ENCODE data around the gene SLC6A9. TPM values are rescaled to one million over a fixed set of nuclear protein-coding genes. Genes with fewer than 3 reads are reported as not detected.

The SLC6A9 gene
- total RNA-seq, 3 donors from 2014 or later: 21.1 to 52.5 (median 38.1) TPM

- H3K9me3 ChIP-seq: no peaks in the 10 kb centered on the region
- intact Hi-C loops (cut with DNase I, micrococcal nuclease): no loop called here
These were observed 31.8 kb downstream of the SLC6A9 start for GRCh38 chr1:43999455-43999854.

GRCh38 chr1:43998000-43998378 is 33.3 kb downstream of the SLC6A9 start:
- intact Hi-C loops (cut with DNase I, micrococcal nuclease): no loop called here

More at GRCh38 chr1:43999455-43999854, 31.8 kb downstream of the SLC6A9 start:
- Histone ChIP-seq H3K36me3 (ENCODE audit: low read depth) (no peaks in the 10 kb centered on the region), H3K4me3 (no peak overlapping the region), H3K4me1 (ENCODE audit: low read depth) (peaks cover 9% of the 10 kb centered on the region)
- DNase-seq (no peak), ATAC-seq (no peak)
- no peak for TF ChIP-seq CTCF (IDR thresholded peaks at IDR 0.05)

GRCh38 chr1:43997295-43997999 is 33.8 kb downstream of the SLC6A9 start:
- peaks cover 9% of the 10 kb centered on the region for H3K4me1 ChIP-seq (ENCODE audit: low read depth)
- intact Hi-C loops (cut with DNase I, micrococcal nuclease): no loop called here
- ATAC-seq (peak; percentile 80), DNase-seq (peak; percentile 53 to 80 (median 69))
- no peaks in the 10 kb centered on the region for H3K9me3 ChIP-seq
- no peaks in the 10 kb centered on the region for H3K36me3 ChIP-seq (ENCODE audit: low read depth)
- no peak overlapping the region for H3K4me3 ChIP-seq
- no peak for TF ChIP-seq CTCF (IDR thresholded peaks at IDR 0.05)

More at GRCh38 chr1:43998000-43998378, 33.3 kb downstream of the SLC6A9 start:
- H3K4me1 ChIP-seq (ENCODE audit: low read depth): peaks cover 9% of the 10 kb centered on the region
- H3K36me3 ChIP-seq (ENCODE audit: low read depth): no peaks in the 10 kb centered on the region
- no peak for TF ChIP-seq CTCF (IDR thresholded peaks at IDR 0.05)
- DNase-seq (no peak), ATAC-seq (no peak)
- no peak overlapping the region for H3K4me3 ChIP-seq
- no peaks in the 10 kb centered on the region for H3K9me3 ChIP-seq

GRCh38 chr1:43996733-43997115 is 34.5 kb downstream of the SLC6A9 start:
- intact Hi-C loops (cut with DNase I, micrococcal nuclease): no loop called here
- no peak for TF ChIP-seq CTCF (IDR thresholded peaks at IDR 0.05)
- no peak for ATAC-seq

GRCh38 chr1:43995984-43996732 is 35.1 kb downstream of the SLC6A9 start:
- DNase-seq: peak in 1 of 3 donors; percentile 53
- Histone ChIP-seq H3K9me3 (no peaks in the 10 kb centered on the region), H3K36me3 (ENCODE audit: low read depth) (no peaks in the 10 kb centered on the region), H3K4me3 (no peak overlapping the region), H3K4me1 (ENCODE audit: low read depth) (peaks cover 14% of the 10 kb centered on the region)
- TF ChIP-seq CTCF (IDR thresholded peaks at IDR 0.05): no peak
- intact Hi-C loops (cut with DNase I, micrococcal nuclease): no loop called here
- ATAC-seq: no peak

More at GRCh38 chr1:43996733-43997115, 34.5 kb downstream of the SLC6A9 start:
- no peaks in the 10 kb centered on the region for H3K36me3 ChIP-seq (ENCODE audit: low read depth)
- no peak overlapping the region for H3K4me3 ChIP-seq
- H3K4me1 ChIP-seq (ENCODE audit: low read depth): peaks cover 14% of the 10 kb centered on the region
- no peaks in the 10 kb centered on the region for H3K9me3 ChIP-seq
- no peak for DNase-seq
